ENCODE measurements around the gene EMC8.

EMC8 gene

DNA sequence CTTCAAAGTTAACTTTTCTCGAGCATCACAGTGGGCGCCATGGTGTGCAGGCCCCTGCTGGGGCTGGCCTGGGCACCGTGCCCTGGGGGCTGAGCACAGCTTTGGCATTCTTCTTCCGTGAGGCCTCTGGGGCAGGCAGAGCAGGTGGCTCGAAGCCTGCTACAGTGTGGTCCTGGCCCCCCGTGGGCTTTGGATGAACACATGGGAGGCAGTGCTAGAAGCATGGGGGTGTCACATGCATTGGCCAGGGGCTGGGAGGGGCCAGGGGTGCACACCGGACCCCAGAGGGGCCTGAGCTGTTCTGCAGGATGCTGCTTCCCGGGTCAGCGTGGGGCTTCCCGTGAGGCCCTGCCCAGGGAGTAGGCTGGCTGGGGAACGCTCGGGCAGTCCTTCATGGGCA is 36.4 kb downstream of the EMC8 start:
- Histone ChIP-seq H3K9ac (no peak overlapping the region), H3K27ac (no peak overlapping the region), H3K4me3 (ENCODE audit: low read depth, low read length) (no peak overlapping the region), H3K36me3 (ENCODE audit: control insufficient read depth, insufficient read depth, low read length) (no peaks in the 10 kb centered on the region), H3K27me3 (ENCODE audit: control insufficient read depth, insufficient read depth, low read length) (no peaks in the 10 kb centered on the region), H3K79me2 (no peaks in the 10 kb centered on the region), H3K4me1 (no peaks in the 10 kb centered on the region), H3K4me2 (ENCODE audit: low read length) (no peak overlapping the region), H3K9me3 (ENCODE audit: control insufficient read depth, low read length) (no peaks in the 10 kb centered on the region), H2AFZ (no peak overlapping the region)
- TF ChIP-seq, protein P1, sequence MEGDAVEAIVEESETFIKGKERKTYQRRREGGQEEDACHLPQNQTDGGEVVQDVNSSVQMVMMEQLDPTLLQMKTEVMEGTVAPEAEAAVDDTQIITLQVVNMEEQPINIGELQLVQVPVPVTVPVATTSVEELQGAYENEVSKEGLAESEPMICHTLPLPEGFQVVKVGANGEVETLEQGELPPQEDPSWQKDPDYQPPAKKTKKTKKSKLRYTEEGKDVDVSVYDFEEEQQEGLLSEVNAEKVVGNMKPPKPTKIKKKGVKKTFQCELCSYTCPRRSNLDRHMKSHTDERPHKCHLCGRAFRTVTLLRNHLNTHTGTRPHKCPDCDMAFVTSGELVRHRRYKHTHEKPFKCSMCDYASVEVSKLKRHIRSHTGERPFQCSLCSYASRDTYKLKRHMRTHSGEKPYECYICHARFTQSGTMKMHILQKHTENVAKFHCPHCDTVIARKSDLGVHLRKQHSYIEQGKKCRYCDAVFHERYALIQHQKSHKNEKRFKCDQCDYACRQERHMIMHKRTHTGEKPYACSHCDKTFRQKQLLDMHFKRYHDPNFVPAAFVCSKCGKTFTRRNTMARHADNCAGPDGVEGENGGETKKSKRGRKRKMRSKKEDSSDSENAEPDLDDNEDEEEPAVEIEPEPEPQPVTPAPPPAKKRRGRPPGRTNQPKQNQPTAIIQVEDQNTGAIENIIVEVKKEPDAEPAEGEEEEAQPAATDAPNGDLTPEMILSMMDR (IDR thresholded peaks at IDR 0.05), result no peak

DNA sequence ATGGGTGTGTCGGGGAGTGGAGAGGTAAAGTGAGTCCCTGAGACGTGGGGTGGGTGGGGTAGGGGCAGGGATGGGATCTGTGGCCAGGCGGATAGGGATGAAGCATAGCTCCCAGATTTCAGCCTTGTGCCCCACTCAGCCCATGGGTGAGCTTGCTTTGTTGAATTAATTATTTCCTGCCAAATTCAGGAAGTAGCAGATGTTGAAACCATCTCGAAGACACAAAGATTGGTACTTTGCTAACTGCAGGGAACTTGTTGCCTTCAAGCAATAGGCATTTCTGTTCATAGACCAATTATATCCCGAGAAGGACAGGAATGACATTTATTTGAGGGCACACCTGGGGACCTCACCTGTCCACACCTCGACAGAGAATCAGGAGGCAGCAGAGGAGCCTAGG is 37.5 kb downstream of the EMC8 start:
- Histone ChIP-seq H3K27me3 (ENCODE audit: control insufficient read depth, insufficient read depth, low read length) (no peaks in the 10 kb centered on the region), H3K79me2 (no peaks in the 10 kb centered on the region), H3K36me3 (ENCODE audit: control insufficient read depth, insufficient read depth, low read length) (no peaks in the 10 kb centered on the region), H3K9me3 (ENCODE audit: control insufficient read depth, low read length) (no peaks in the 10 kb centered on the region), H2AFZ (no peak overlapping the region), H3K4me3 (ENCODE audit: low read depth, low read length) (no peak overlapping the region), H3K4me2 (ENCODE audit: low read length) (no peak overlapping the region), H3K4me1 (no peaks in the 10 kb centered on the region), H3K27ac (no peak overlapping the region), H3K9ac (no peak overlapping the region)
- TF ChIP-seq, protein P1 (IDR thresholded peaks at IDR 0.05), result no peak

DNA sequence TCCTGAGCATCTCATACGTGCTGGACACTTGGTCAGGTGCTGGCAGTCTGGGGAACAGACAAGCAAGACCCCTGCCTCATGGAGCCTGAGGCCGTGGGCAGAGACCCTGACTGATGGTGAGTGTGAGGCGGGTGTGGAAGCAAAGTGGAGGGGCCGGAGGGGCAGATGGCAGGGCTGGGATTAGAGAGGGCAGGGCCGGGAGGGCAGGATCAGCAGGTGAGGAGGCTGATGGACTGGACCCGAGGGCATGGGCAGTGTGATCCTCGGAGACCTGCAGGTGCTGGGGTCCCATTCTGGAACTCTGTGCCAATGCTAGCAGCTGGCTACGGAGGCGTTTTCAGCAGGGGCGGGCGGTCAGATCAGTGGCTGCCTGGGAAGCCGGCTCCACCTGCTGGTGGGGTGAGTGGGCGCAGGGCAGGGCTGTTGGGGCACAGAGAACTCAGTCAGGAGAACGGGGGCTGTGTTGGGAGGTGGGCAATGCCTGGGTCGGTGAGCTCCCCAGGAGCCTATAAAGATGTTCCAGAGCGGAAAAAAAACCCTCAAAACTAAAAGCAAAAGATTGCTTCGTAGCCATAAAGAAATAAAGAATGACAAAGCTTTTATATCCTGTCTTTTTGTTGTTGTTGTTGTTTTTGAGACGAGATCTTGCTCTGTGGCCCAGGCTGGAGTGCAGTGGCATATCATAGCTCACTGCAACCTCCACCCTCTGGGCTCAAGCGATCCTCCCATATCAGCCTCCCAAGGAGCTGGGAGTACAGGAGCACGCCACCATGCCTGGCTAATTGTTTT is 39.5 kb downstream of the EMC8 start:
- Histone ChIP-seq H2AFZ (no peak overlapping the region), H3K36me3 (ENCODE audit: control insufficient read depth, insufficient read depth, low read length) (no peaks in the 10 kb centered on the region), H3K4me1 (no peaks in the 10 kb centered on the region), H3K9ac (no peak overlapping the region), H3K9me3 (ENCODE audit: control insufficient read depth, low read length) (no peaks in the 10 kb centered on the region), H3K4me3 (ENCODE audit: low read depth, low read length) (no peak overlapping the region), H3K4me2 (ENCODE audit: low read length) (no peak overlapping the region), H3K79me2 (no peaks in the 10 kb centered on the region), H3K27ac (no peak overlapping the region), H3K27me3 (ENCODE audit: control insufficient read depth, insufficient read depth, low read length) (no peaks in the 10 kb centered on the region)
- TF ChIP-seq, protein P1 (IDR thresholded peaks at IDR 0.05), result peak; percentile 55

DNA sequence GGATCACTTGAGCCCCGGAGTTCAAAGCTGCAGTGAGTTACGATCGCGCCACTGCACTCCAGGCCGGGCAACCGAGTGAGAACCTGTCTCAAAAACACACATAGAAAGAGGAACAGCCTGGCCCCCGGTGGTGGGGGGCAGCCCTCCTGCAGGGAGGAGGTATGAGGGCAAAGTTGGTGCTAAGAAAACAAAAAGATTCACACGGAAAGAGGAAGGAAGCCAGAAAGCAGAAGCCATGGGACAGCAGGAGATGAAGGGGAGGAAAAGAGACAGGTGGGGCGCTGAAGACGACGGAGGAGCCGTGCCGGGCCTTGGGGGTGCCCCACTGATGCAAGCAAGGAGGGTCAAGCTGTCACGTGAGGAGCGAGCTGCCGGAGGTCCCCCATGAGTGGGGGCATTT is 40.2 kb downstream of the EMC8 start:
- Histone ChIP-seq H3K4me3 (ENCODE audit: low read depth, low read length) (no peak overlapping the region), H3K27ac (no peak overlapping the region)

More for the DNA sequence above, 40.2 kb downstream of the EMC8 start:
- H3K9ac ChIP-seq, result no peak overlapping the region
- no peaks in the 10 kb centered on the region for H3K27me3 ChIP-seq (ENCODE audit: control insufficient read depth, insufficient read depth, low read length)
- H3K4me1 ChIP-seq, result no peaks in the 10 kb centered on the region
- H3K79me2 ChIP-seq, result no peaks in the 10 kb centered on the region
- no peak overlapping the region for H3K4me2 ChIP-seq (ENCODE audit: low read length)
- H3K9me3 ChIP-seq (ENCODE audit: control insufficient read depth, low read length), result no peaks in the 10 kb centered on the region
- H3K36me3 ChIP-seq (ENCODE audit: control insufficient read depth, insufficient read depth, low read length), result no peaks in the 10 kb centered on the region
- no peak overlapping the region for H2AFZ ChIP-seq
- TF ChIP-seq, protein P1 (IDR thresholded peaks at IDR 0.05), result no peak
